Dermis blood vessel endothelial cell (primary cell): ENCODE measurements around the gene ARHGAP24. TPM values are rescaled to one million over a fixed set of nuclear protein-coding genes. Genes with fewer than 3 reads are reported as not detected.
"Not testable (repeated sequence)": the region's sequence is repeated elsewhere in the genome, so short reads cannot be mapped to it uniquely, and the experiment has no call there.

Source experiments
- DNase-seq: peaks from one replicate; pipeline ENCODE4 v3.0.0; 2010
- total RNA-seq: library from RNA; depleted of rRNA; stranded (reverse); fragments of >200 nt; gene quantifications from 2 replicates; pipeline ENCODE4 v1.2.3, GENCODE V29; 2014

The ARHGAP24 gene
- total RNA-seq, 1 donor from 2014 or later: 37.9 TPM

DNA sequence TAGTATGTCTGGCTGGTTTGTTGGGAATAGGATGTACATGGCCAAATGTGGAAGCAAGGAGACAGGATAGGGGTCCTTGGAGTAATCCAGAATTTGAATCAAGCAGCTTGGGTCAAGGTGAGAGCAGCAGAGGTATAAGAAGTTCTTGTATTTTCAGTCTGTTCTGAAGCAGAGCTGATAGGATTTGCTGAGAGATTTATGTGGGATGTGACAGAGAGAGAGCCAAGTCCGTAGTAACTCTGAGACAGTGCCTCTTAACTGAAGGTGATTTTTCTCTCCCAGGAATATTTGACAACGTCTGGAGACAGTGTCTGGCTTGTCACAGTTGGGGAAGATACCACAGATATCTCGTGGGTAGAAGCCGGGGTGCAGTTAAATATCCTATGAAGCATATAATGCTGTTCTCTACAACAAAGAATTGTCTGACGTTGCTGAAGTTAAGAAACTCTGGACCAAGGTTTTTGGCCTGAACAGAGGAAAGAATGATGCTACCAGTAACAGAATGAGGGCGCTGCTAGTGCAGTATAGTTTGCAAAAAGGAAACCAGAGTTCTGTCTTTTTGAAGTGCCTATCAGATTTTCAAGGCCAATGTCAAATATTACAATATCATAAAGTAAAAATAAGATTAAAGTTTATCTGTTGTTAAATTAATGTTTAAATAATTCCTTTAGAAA is 184.0 kb downstream of the ARHGAP24 start:
- DNase-seq: no peak

GRCh38 chr4:85659610-85660218 is 184.8 kb downstream of the ARHGAP24 start:
- DNase-seq: no peak

DNA sequence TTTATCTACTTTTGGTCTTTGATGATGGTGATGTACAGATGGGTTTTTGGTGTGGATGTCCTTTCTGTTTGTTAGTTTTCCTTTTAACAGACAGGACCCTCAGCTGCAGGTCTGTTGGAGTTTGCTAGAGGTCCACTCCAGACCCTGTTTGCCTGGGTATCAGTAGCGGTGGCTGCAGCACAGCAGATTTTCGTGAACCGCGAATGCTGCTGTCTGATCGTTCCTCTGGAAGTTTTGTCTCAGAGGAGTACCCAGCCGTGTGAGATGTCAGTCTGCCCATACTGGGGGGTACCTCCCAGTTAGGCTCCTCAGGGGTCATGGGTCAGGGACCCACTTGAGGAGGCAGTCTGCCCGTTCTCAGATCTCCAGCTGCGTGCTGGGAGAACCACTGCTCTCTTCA is 191.7 kb downstream of the ARHGAP24 start:
- not testable (repeated sequence) for DNase-seq

- DNase-seq: no peak
Measured at GRCh38 chr4:85669204-85669603, 194.3 kb downstream of the ARHGAP24 start.

DNA sequence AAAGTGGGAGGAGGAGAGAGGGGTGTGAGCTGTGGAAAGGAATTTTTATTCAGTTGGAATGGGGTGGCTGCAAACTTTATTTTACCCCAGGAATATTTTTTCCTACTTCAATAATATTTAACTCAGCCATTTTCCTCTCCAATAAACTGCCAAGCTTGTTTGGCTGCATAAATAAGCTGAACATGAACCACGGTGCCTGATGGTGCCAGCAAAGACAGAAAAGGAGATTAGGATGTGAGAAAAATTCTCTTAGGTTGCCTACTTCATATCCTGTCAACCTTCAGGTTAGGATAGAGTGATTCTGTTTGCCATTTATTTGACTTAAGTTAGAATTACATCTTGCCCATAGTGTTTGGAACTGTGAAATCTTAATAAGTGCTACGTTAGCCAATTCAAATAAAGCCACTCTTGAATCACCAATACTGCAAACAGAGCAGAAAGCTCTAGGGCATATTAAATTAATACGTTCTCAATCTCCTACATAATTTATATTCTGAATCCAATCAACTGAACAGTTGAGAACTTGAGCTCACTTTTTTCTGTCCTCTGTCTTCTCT is 195.1 kb downstream of the ARHGAP24 start:
- DNase-seq: no peak

- no peak for DNase-seq
Measured at GRCh38 chr4:85671120-85671519, 196.2 kb downstream of the ARHGAP24 start.

DNA sequence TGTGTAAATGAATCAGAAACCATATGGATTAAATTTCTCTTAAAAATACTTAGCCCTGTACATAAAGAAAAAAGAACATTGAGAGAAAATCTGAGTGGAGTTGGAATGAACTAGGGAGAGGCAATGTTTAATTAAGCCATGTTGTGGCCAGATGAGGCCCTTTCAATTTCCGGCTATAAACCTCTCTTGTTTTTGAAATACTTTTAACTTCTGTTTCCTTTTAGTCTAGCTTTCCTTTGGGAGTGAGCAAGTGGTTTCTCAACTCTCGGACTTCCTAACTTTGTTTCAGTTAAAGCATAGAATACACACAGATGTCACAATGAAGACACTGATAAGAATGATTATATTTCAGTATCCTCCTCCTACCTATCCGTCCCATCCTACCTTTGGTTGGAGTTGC is 197.2 kb downstream of the ARHGAP24 start:
- DNase-seq: no peak

GRCh38 chr4:85672959-85673358 is 198.0 kb downstream of the ARHGAP24 start:
- DNase-seq: no peak

GRCh38 chr4:85673540-85673939 is 198.6 kb downstream of the ARHGAP24 start:
- no peak for DNase-seq

DNA sequence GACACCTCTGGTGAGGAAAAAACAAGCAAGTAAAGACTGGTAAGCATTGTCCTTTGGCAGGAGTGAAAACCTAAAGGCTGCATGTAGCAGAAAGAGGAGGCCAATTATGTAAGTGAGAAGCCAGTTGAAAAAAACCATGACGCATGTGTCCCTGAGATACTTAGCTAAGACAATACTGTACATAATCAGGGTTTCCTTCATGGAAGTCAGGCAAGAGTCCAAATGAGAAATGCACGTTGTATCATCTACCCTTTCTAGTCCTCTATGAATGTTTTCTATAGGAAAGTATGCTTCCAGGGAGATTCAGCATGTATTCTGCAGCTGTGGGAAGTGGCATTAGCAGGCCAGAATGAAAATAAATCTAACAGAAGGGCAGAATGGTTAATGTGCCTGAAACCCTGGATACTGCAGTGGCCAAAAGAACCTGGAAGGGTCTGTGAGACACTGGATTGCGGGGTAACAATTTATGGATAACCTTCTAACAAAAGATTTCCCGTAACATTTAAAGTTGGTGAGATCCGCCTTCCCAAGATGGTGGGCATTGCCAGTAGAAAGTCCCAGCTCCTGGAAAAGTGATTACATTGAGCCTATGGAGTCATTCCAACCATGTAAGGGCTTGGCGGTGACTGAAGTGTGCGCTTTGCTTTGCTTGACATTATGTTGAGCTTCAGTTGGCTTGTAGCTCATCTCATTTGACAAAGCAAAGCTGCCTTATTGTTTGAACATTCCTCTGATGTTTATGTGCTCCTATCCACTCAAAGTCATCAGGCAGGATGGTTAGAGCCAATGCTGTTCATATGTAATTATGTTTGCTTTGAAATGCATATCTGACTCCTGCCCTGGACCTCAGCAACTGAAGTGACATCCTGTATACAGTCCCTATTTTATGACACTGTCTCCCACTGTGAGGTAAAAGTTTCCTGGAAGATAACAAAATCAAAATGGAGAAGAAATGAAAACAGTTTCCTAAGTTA is 200.4 kb downstream of the ARHGAP24 start:
- DNase-seq: peak; percentile 49

DNA sequence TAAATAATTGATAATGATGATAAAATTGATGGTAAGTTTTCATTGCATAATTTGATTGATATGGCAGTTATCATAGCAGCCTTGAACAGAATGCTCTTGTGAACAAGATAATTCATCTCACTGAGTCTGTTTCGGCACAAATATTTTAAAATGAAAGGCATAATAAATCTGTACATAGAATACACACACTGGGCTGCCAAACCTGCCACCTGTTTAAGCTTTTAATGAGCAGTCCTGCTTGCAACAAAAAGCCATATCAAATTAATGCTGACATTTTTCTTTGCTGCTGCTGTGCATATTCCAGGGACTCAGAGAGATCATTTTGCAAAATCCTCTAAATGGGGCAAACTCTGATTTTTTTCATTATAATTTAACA is 201.1 kb downstream of the ARHGAP24 start:
- DNase-seq: no peak

GRCh38 chr4:85676850-85677590 is 202.1 kb downstream of the ARHGAP24 start:
- peak; percentile 58 for DNase-seq

GRCh38 chr4:85681221-85681657 is 206.3 kb downstream of the ARHGAP24 start:
- DNase-seq: peak; percentile 66

DNA sequence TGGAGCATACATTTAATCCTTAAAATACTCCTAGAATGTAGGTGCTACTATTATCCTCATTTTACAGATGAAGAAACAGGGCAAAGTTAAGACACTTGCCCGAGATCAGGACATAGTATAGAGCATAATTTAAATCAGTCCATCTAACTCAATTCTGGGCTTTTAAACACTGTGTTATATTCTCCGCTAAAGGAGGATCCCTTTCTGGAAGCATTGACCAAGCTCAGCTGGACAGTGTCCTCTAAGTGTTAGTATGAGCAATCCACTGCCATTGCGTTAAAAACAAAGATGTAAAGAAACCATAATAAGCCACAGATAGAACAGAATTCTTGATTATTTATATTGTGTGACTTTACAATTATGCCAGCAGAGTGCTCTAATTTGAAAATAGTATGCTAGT is 207.0 kb downstream of the ARHGAP24 start:
- no peak for DNase-seq

- DNase-seq: no peak
Measured at GRCh38 chr4:85682391-85682790, 207.4 kb downstream of the ARHGAP24 start.

GRCh38 chr4:85684676-85685075 is 209.7 kb downstream of the ARHGAP24 start:
- DNase-seq: no peak

- no peak for DNase-seq
Measured at GRCh38 chr4:85686398-85686797, 211.4 kb downstream of the ARHGAP24 start.

DNA sequence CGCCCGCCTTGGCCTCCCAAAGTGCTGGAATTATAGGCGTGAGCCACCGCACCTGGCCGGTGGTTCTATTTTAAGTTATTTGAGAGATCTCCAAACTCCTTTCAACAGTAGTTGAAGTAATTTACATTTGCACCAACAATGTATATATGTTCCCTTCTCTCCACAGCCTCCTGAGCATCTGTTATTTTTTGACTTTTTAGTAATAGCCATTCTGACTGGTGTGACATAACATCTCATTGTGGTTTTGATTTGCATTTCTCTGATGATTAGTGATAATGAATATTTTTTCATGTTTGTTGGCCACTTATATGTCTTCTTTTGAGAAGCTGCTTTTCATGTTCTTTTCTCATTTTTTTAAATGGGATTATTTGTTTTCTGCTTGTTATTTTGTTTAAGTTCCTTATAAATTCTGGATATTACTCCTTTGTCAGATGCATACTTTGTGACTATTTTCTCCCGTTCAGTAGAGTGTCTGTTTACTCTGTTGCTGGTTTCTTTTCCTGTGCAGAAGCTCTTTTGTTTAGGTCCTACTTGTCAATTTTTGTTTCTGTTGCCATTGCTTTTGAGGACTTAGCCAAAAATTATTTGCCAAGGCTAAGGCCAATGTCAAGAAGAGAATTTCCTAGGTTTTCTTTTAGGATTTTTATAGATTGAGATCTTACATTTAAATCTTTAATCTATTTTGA is 213.2 kb downstream of the ARHGAP24 start:
- DNase-seq: no peak

GRCh38 chr4:85696661-85697060 is 221.7 kb downstream of the ARHGAP24 start:
- no peak for DNase-seq

- no peak for DNase-seq
Measured at GRCh38 chr4:85697854-85698253, 222.9 kb downstream of the ARHGAP24 start.

GRCh38 chr4:85700362-85700761 is 225.4 kb downstream of the ARHGAP24 start:
- no peak for DNase-seq

DNA sequence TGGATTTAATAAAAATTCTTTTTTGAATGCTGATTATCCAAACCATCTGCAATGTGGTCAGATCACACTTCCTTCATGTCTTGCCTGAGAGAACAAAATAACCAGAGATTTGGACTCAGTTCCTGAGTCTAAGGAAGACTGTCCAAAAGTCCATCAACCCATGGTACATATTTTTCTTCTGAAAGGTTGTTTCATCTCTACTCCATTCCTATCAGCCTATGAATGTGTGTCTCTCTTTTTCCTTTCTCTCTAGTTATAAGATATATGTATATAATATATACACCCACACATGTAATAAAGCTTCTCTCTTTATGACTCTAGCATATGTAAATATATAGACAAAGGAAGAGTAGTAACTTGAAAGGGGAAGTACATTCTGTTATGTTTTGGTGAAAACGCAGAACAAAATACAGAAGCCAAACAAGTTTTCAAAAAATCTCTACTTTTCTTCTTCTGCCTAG is 226.9 kb downstream of the ARHGAP24 start:
- no peak for DNase-seq
